Measurements from ENCODE around the gene MDGA2. TPM values are rescaled to one million over a fixed set of nuclear protein-coding genes. Genes with fewer than 3 reads are reported as not detected.
A peak's percentile ranks its signal among the peaks of the same experiment; 100 is the strongest.

Gene MDGA2
- total and polyA plus RNA-seq, 4 donors = 16.5 to 99.0 (median 34.1) TPM

GRCh38 chr14:47466916-47467315 is 208.5 kb downstream of the MDGA2 start:
- Histone ChIP-seq H3K4me3 (ENCODE audit: low read depth, low read length) (no peak overlapping the region), H3K36me3 (ENCODE audit: control insufficient read depth, insufficient read depth, low read length) (no peaks in the 10 kb centered on the region), H3K27ac (ENCODE audit: low read depth, low read length) (peak overlapping the region; percentile 29), H3K27me3 (ENCODE audit: control insufficient read depth, insufficient read depth, low read length) (no peaks in the 10 kb centered on the region), H3K9me3 (ENCODE audit: control insufficient read depth, insufficient read depth, low read length) (peaks cover 2% of the 10 kb centered on the region), H3K4me1 (ENCODE audit: control insufficient read depth, insufficient read depth, low read length) (no peaks in the 10 kb centered on the region)
- DNase-seq (ENCODE audit: low read depth in 4 of 6, low spot score in 6 of 6) = peak; percentile 31 to 79 (median 52)

- H3K36me3 ChIP-seq (ENCODE audit: control insufficient read depth, insufficient read depth, low read length) = peaks cover 2% of the 10 kb centered on the region
- no peaks in the 10 kb centered on the region for H3K9me3 ChIP-seq (ENCODE audit: control insufficient read depth, insufficient read depth, low read length)
- H3K4me1 ChIP-seq (ENCODE audit: control insufficient read depth, insufficient read depth, low read length) = no peaks in the 10 kb centered on the region
- no CpG with 5 or more reads among the region's 2 CpGs for WGBS (ENCODE audit: insufficient coverage)
- DNase-seq (ENCODE audit: low read depth in 4 of 6, low spot score in 6 of 6) = no peak
- H3K27ac ChIP-seq (ENCODE audit: low read depth, low read length) = no peak overlapping the region
- H3K27me3 ChIP-seq (ENCODE audit: control insufficient read depth, insufficient read depth, low read length) = no peaks in the 10 kb centered on the region
- no peak overlapping the region for H3K4me3 ChIP-seq (ENCODE audit: low read depth, low read length)
Measured at GRCh38 chr14:47454025-47454424, 221.4 kb downstream of the MDGA2 start.

DNA sequence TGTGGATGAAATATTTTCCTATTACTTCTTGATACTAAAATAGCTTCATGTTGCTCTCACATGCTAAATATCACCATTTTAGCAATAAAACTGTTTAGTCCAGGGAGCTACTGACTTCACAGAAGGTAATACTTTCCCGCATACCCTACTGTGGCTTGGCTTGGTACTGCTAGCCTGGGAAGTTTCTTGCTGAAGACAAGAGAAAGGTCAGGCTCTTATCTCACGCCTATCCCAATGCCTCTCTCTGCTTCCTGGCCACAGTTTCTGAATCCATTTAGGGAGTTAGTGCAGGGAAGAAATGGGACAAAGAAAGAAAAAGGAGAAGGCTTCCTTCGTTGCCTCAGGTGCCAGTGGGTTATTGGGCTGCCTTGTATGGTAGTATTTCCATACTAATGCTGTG is 228.3 kb downstream of the MDGA2 start:
- no peak for DNase-seq (ENCODE audit: low read depth in 4 of 6, low spot score in 6 of 6)
- Histone ChIP-seq H3K36me3 (ENCODE audit: control insufficient read depth, insufficient read depth, low read length) (no peaks in the 10 kb centered on the region), H3K27me3 (ENCODE audit: control insufficient read depth, insufficient read depth, low read length) (no peaks in the 10 kb centered on the region), H3K4me1 (ENCODE audit: control insufficient read depth, insufficient read depth, low read length) (no peaks in the 10 kb centered on the region), H3K27ac (ENCODE audit: low read depth, low read length) (no peak overlapping the region), H3K9me3 (ENCODE audit: control insufficient read depth, insufficient read depth, low read length) (peaks cover 2% of the 10 kb centered on the region), H3K4me3 (ENCODE audit: low read depth, low read length) (no peak overlapping the region)
- WGBS (ENCODE audit: insufficient coverage) = no CpG with 5 or more reads among the region's 3 CpGs

DNA sequence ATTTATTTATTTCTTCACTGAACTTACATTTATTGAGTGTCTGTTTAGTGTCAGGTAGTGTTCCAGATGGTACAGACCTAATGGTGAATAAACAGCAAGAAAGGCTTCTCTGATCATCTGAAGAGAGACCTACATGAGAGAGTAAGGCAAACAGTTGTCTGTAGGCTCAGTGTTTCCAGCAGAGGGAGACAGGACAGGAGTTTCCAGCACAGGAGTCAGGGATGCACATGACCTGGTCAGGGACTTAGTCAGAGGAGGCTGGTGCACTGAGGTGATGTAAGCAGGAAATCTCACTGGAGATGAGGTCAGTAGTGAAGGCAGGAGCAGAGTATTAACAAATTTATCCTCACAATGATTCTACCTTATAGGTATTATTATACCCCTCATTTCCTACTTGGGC is 233.2 kb downstream of the MDGA2 start:
- H3K36me3 ChIP-seq (ENCODE audit: control insufficient read depth, insufficient read depth, low read length) = no peaks in the 10 kb centered on the region
- DNase-seq (ENCODE audit: low read depth in 4 of 6, low spot score in 6 of 6) = peak in 1 of 6 donors; percentile 14
- H3K4me3 ChIP-seq (ENCODE audit: low read depth, low read length) = no peak overlapping the region
- no peaks in the 10 kb centered on the region for H3K27me3 ChIP-seq (ENCODE audit: control insufficient read depth, insufficient read depth, low read length)
- H3K9me3 ChIP-seq (ENCODE audit: control insufficient read depth, insufficient read depth, low read length) = no peaks in the 10 kb centered on the region
- H3K4me1 ChIP-seq (ENCODE audit: control insufficient read depth, insufficient read depth, low read length) = no peaks in the 10 kb centered on the region
- no peak overlapping the region for H3K27ac ChIP-seq (ENCODE audit: low read depth, low read length)

- DNase-seq (ENCODE audit: low read depth in 4 of 6, low spot score in 6 of 6) = peak in 1 of 6 donors; percentile 11
- no peak overlapping the region for H3K27ac ChIP-seq (ENCODE audit: low read depth, low read length)
- no peaks in the 10 kb centered on the region for H3K36me3 ChIP-seq (ENCODE audit: control insufficient read depth, insufficient read depth, low read length)
Measured at GRCh38 chr14:47439953-47440352, 235.5 kb downstream of the MDGA2 start.

GRCh38 chr14:47438650-47439140 is 236.7 kb downstream of the MDGA2 start:
- Histone ChIP-seq H3K4me1 (ENCODE audit: control insufficient read depth, insufficient read depth, low read length) (peaks cover 3% of the 10 kb centered on the region), H3K9me3 (ENCODE audit: control insufficient read depth, insufficient read depth, low read length) (no peaks in the 10 kb centered on the region), H3K27ac (ENCODE audit: low read depth, low read length) (peak overlapping the region; percentile 75), H3K27me3 (ENCODE audit: control insufficient read depth, insufficient read depth, low read length) (no peaks in the 10 kb centered on the region), H3K4me3 (ENCODE audit: low read depth, low read length) (no peak overlapping the region), H3K36me3 (ENCODE audit: control insufficient read depth, insufficient read depth, low read length) (no peaks in the 10 kb centered on the region)
- no CpG with 5 or more reads among the region's 1 CpG for WGBS (ENCODE audit: insufficient coverage)
- DNase-seq (ENCODE audit: low read depth in 4 of 6, low spot score in 6 of 6) = peak in 5 of 6 donors; percentile 32 to 91 (median 43)

More at GRCh38 chr14:47439953-47440352, 235.5 kb downstream of the MDGA2 start:
- no peaks in the 10 kb centered on the region for H3K9me3 ChIP-seq (ENCODE audit: control insufficient read depth, insufficient read depth, low read length)
- H3K27me3 ChIP-seq (ENCODE audit: control insufficient read depth, insufficient read depth, low read length) = no peaks in the 10 kb centered on the region
- peaks cover 3% of the 10 kb centered on the region for H3K4me1 ChIP-seq (ENCODE audit: control insufficient read depth, insufficient read depth, low read length)
- 47% methylated on average over 2 of the region's 2 CpGs for WGBS (ENCODE audit: insufficient coverage)
- H3K4me3 ChIP-seq (ENCODE audit: low read depth, low read length) = no peak overlapping the region

DNA sequence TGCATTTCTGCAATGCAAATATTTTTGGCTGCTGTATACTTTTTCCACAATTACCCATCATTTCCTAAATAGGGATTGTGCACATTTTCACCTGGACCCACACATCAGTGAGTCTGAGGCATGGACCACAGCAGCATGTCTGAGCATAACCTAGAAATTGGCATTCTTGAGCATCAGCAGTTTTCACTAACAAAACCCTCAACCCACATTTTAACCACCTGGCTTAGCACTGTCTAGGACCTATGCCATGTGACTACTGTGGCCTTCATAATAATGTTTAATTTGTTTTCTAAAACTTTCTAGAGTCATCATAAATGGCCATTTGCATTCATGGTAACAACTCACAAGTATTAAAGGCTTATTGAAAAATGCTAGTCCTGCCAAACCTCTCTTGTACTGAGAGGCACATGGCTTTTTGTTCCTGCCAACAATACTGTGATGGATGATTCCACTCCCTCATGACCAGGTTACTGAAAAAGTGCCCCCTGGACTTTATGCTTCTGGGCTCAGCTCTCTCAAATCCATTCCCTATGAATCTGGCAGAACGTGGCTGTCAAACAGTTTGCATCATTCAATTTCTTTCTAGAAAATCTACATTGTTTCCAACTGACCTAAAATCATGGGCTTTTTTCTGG is 240.0 kb downstream of the MDGA2 start:
- H3K4me3 ChIP-seq (ENCODE audit: low read depth, low read length) = no peak overlapping the region
- 29% methylated on average over 1 of the region's 1 CpG for WGBS (ENCODE audit: insufficient coverage)
- H3K4me1 ChIP-seq (ENCODE audit: control insufficient read depth, insufficient read depth, low read length) = peaks cover 3% of the 10 kb centered on the region
- no peaks in the 10 kb centered on the region for H3K9me3 ChIP-seq (ENCODE audit: control insufficient read depth, insufficient read depth, low read length)
- no peaks in the 10 kb centered on the region for H3K27me3 ChIP-seq (ENCODE audit: control insufficient read depth, insufficient read depth, low read length)
- H3K36me3 ChIP-seq (ENCODE audit: control insufficient read depth, insufficient read depth, low read length) = no peaks in the 10 kb centered on the region
- peak in 4 of 6 donors; percentile 20 to 63 (median 42) for DNase-seq (ENCODE audit: low read depth in 4 of 6, low spot score in 6 of 6)
- H3K27ac ChIP-seq (ENCODE audit: low read depth, low read length) = peak overlapping the region; percentile 27

DNA sequence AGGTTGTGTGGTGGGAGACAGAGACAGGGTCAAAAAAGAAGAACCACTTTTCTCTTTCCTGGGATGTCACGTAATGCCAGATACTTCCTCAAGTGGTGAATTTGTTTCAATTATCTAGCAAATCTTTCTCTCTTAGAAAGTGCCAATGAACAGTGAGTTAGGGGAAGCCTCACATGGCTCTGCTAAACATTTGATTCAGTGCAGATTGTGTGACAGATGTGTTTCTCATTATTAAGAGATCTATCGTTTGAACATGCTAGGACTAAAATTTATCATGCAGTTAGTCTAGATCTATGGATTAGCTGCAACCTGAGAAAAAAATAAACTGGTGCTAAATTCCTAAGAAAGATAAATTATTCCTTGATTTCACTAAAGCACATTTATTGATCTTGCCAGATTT is 247.8 kb downstream of the MDGA2 start:
- WGBS (ENCODE audit: insufficient coverage) = no CpG with 5 or more reads among the region's 2 CpGs
- Histone ChIP-seq H3K27ac (ENCODE audit: low read depth, low read length) (no peak overlapping the region), H3K9me3 (ENCODE audit: control insufficient read depth, insufficient read depth, low read length) (no peaks in the 10 kb centered on the region), H3K27me3 (ENCODE audit: control insufficient read depth, insufficient read depth, low read length) (no peaks in the 10 kb centered on the region), H3K4me1 (ENCODE audit: control insufficient read depth, insufficient read depth, low read length) (no peaks in the 10 kb centered on the region), H3K4me3 (ENCODE audit: low read depth, low read length) (no peak overlapping the region), H3K36me3 (ENCODE audit: control insufficient read depth, insufficient read depth, low read length) (no peaks in the 10 kb centered on the region)
- peak in 1 of 6 donors; percentile 42 for DNase-seq (ENCODE audit: low read depth in 4 of 6, low spot score in 6 of 6)

DNA sequence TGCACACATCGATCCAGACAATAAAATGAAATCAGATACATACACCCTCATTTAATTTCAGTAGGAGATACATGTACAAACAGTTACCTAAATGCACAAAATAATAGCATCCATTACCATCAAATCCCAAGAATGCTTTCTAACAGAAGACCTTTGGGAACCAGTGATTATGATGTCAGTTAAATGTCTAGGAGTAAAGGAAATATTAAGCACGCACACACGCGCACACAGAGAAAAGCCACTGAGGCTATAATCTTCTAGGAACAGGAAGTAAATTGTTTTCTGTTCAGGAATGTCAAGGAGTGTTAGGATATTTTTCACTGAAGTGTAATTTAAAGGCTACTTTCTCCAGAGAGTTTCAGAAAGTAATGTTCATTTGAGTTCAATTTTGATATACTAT is 250.1 kb downstream of the MDGA2 start:
- no peaks in the 10 kb centered on the region for H3K27me3 ChIP-seq (ENCODE audit: control insufficient read depth, insufficient read depth, low read length)
- no peaks in the 10 kb centered on the region for H3K36me3 ChIP-seq (ENCODE audit: control insufficient read depth, insufficient read depth, low read length)
- no peaks in the 10 kb centered on the region for H3K4me1 ChIP-seq (ENCODE audit: control insufficient read depth, insufficient read depth, low read length)
- DNase-seq (ENCODE audit: low read depth in 4 of 6, low spot score in 6 of 6) = no peak
- no peak overlapping the region for H3K27ac ChIP-seq (ENCODE audit: low read depth, low read length)
- no peaks in the 10 kb centered on the region for H3K9me3 ChIP-seq (ENCODE audit: control insufficient read depth, insufficient read depth, low read length)
- no peak overlapping the region for H3K4me3 ChIP-seq (ENCODE audit: low read depth, low read length)
- WGBS (ENCODE audit: insufficient coverage) = 80% methylated on average over 3 of the region's 4 CpGs

GRCh38 chr14:47422191-47422590 is 253.2 kb downstream of the MDGA2 start:
- H3K9me3 ChIP-seq (ENCODE audit: control insufficient read depth, insufficient read depth, low read length) = no peaks in the 10 kb centered on the region
- no peak overlapping the region for H3K27ac ChIP-seq (ENCODE audit: low read depth, low read length)
- no peaks in the 10 kb centered on the region for H3K36me3 ChIP-seq (ENCODE audit: control insufficient read depth, insufficient read depth, low read length)
- DNase-seq (ENCODE audit: low read depth in 4 of 6, low spot score in 6 of 6) = peak in 1 of 6 donors; percentile 17
- H3K4me1 ChIP-seq (ENCODE audit: control insufficient read depth, insufficient read depth, low read length) = no peaks in the 10 kb centered on the region
- H3K27me3 ChIP-seq (ENCODE audit: control insufficient read depth, insufficient read depth, low read length) = no peaks in the 10 kb centered on the region
- WGBS (ENCODE audit: insufficient coverage) = no CpG with 5 or more reads among the region's 1 CpG
- H3K4me3 ChIP-seq (ENCODE audit: low read depth, low read length) = no peak overlapping the region

Data from spinal cord (tissue), 10 donors.